Measurements from ENCODE around the gene KRTAP8-1. TPM values are rescaled to one million over a fixed set of nuclear protein-coding genes. Genes with fewer than 3 reads are reported as not detected.

The KRTAP8-1 gene
- total and polyA plus RNA-seq, 2 donors (not counting 3 experiments of a cell fraction or from before 2014, with no cell fraction given): not detected

DNA sequence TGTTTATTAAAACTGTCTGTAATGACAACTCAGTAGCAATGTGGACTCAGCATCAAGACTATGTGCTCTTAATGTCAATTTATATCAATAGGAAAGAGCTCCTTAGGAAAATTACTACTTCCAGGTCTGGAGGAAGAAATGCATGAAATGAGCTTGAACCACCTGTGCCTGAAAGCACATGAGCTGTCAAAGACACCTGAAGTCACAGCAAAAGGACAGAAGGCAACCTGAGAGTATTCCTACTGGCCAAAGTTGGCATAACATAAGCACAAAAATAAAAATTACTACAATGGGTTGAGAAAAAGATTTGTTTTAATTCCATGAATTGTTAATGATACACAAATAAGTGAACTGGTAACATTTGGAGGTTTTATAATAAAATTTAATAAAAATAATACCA is 29.9 kb upstream of the KRTAP8-1 start:
- no peak for FAIRE-seq
- no peaks in the 10 kb centered on the region for H3K27me3 ChIP-seq (ENCODE audit: control insufficient read depth in 2 of 2, insufficient read depth in 2 of 2, low read length in 2 of 2)

More for the DNA sequence above, 29.9 kb upstream of the KRTAP8-1 start:
- ChIA-PET POLR2A (no interaction called here), CTCF (no interaction called here)
- DNase-seq (ENCODE audit: low read depth, low spot score): no peak
- peaks cover 2% of the 10 kb centered on the region for H3K9me3 ChIP-seq (replicated peaks; ENCODE audit: control insufficient read depth, insufficient read depth, low read length)
- no peaks in the 10 kb centered on the region for H3K36me3 ChIP-seq (ENCODE audit: control insufficient read depth in 2 of 2, extremely low read depth in 1 of 2, insufficient read depth in 2 of 2, low read length in 2 of 2)
- no peaks in the 10 kb centered on the region for H3K4me1 ChIP-seq (ENCODE audit: control insufficient read depth, extremely low read depth, insufficient read depth, low read length)
- intact Hi-C loops (cut with micrococcal nuclease): no loop called here
- dilution Hi-C loops (cut with MboI; ENCODE audit: extremely low pct_ligation_motif_present, low sequenced_read_pairs): no loop called here
- H3K9ac ChIP-seq (replicated peaks; ENCODE audit: extremely low read depth, insufficient read depth, low read length): no peak overlapping the region
- no peak overlapping the region for H3K4me3 ChIP-seq (replicated peaks in 1 of 3; ENCODE audit: insufficient read depth in 1 of 3, low read depth in 1 of 3, low read length in 3 of 3)
- H3K79me2 ChIP-seq (ENCODE audit: control insufficient read depth, insufficient read depth, low read length): no peaks in the 10 kb centered on the region
- H2AFZ ChIP-seq (ENCODE audit: low read depth, low read length): no peak overlapping the region
- BruUV-seq (replicated peaks): no TSS peak
- H3K4me2 ChIP-seq (ENCODE audit: insufficient read depth, low read length): no peak overlapping the region
- TF ChIP-seq POLR2A (IDR thresholded peaks at IDR 0.05; ENCODE audit: low read depth, low read length) (no peak), FOS (IDR thresholded peaks at IDR 0.05; ENCODE audit: borderline replicate concordance, insufficient read depth, low read length) (no peak), JUN (IDR thresholded peaks at IDR 0.05; ENCODE audit: borderline replicate concordance, insufficient read depth, insufficient read length, low read depth) (no peak), MYC (IDR thresholded peaks at IDR 0.05; ENCODE audit: low read depth, low read length) (no peak), EZH2 (IDR thresholded peaks at IDR 0.05; ENCODE audit: borderline replicate concordance, low read depth, low read length, severe bottlenecking) (no peak), POLR2AphosphoS5 (IDR thresholded peaks at IDR 0.05; ENCODE audit: insufficient read depth, low read depth, low read length) (no peak), GATA2 (IDR thresholded peaks at IDR 0.05; ENCODE audit: insufficient read depth, insufficient read length, low read depth, low read length) (no peak)
- TF ChIP-seq, protein P1, sequence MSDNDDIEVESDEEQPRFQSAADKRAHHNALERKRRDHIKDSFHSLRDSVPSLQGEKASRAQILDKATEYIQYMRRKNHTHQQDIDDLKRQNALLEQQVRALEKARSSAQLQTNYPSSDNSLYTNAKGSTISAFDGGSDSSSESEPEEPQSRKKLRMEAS (IDR thresholded peaks at IDR 0.05; ENCODE audit: insufficient read depth, insufficient read length): no peak
- TF ChIP-seq, protein P2, sequence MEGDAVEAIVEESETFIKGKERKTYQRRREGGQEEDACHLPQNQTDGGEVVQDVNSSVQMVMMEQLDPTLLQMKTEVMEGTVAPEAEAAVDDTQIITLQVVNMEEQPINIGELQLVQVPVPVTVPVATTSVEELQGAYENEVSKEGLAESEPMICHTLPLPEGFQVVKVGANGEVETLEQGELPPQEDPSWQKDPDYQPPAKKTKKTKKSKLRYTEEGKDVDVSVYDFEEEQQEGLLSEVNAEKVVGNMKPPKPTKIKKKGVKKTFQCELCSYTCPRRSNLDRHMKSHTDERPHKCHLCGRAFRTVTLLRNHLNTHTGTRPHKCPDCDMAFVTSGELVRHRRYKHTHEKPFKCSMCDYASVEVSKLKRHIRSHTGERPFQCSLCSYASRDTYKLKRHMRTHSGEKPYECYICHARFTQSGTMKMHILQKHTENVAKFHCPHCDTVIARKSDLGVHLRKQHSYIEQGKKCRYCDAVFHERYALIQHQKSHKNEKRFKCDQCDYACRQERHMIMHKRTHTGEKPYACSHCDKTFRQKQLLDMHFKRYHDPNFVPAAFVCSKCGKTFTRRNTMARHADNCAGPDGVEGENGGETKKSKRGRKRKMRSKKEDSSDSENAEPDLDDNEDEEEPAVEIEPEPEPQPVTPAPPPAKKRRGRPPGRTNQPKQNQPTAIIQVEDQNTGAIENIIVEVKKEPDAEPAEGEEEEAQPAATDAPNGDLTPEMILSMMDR (IDR thresholded peaks at IDR 0.05; ENCODE audit: extremely low read depth in 1 of 2, insufficient read depth in 1 of 2, low read depth in 1 of 2, low read length in 2 of 2): no peak
- H4K20me1 ChIP-seq (replicated peaks; ENCODE audit: control insufficient read depth, extremely low read depth, insufficient read depth, low read length): no peaks in the 10 kb centered on the region
- no peaks in the 10 kb centered on the region for H3K9me1 ChIP-seq (replicated peaks; ENCODE audit: control insufficient read depth, extremely low read depth, insufficient read depth, low read length)
- H3K27ac ChIP-seq (ENCODE audit: insufficient read depth, low read depth, low read length): no peak overlapping the region

Measured in endothelial cell of umbilical vein (primary cell).